Body of pancreas (tissue), 4 donors: ENCODE data around the gene NATD1. TPM values are rescaled to one million over a fixed set of nuclear protein-coding genes. Genes with fewer than 3 reads are reported as not detected.

Source experiments
- ATAC-seq: fragments of 150-250 bp; one replicate; pipeline ENCODE4 v1.9.1; 2016
- DNase-seq, 4 donors: peaks; one replicate each; pipeline ENCODE4 v3.0.0-alpha.2; 2019
- H3K27ac ChIP-seq, 4 donors: fragments of 200-600 bp; sonication (generic); 1 replicate in 3 of 4; 2 replicates in 1 of 4; pipeline versions ENCODE4 v1.5.1 to v1.6.1; 2016 to 2019; ENCODE audit warnings: mild to moderate bottlenecking in 1 of 4, mixed read lengths in 1 of 4, moderate library complexity in 1 of 4
- H3K27me3 ChIP-seq, 2 donors: fragments of 200-600 bp; sonication (generic); one replicate each; pipeline ENCODE4 v1.6.0; 2016; ENCODE audit warnings: mild to moderate bottlenecking in 1 of 2
- H3K36me3 ChIP-seq, 2 donors: fragments of 200-600 bp; sonication (generic); replicated peaks in 1 of 2; 2 replicates each; pipeline ENCODE4 v1.5.1; 2016; ENCODE audit warnings: low read depth in 2 of 2; ENCODE audit not compliant: insufficient read depth in 1 of 2
- H3K4me1 ChIP-seq: fragments of 200-600 bp; sonication (generic); one replicate; pipeline ENCODE4 v1.6.0; 2016
- H3K4me3 ChIP-seq, 2 donors: fragments of 200-600 bp; sonication (generic); 1 replicate in 1 of 2; 2 replicates in 1 of 2; pipeline ENCODE4 v1.5.1; 2016 to 2019
- H3K9me3 ChIP-seq, 3 donors: fragments of 200-600 bp; sonication (generic); 1 replicate in 2 of 3; 2 replicates in 1 of 3; pipeline ENCODE4 v1.5.1; 2016
- POLR2A ChIP-seq, 3 donors: fragments of 450-650 bp; IDR thresholded peaks; one replicate each; pipeline ENCODE4 v1.6.1; 2016; ENCODE audit warnings: antibody characterized with exemption in 3 of 3, mild to moderate bottlenecking in 2 of 3
- WGBS, 2 donors: methylation state at CpG; one replicate each; pipeline ENCODE4 v1.1.5; 2017; 5-methylcytosine and 5-hydroxymethylcytosine counted together
- intact Hi-C: fragments of 100-400 bp; cut with DNase I; formaldehyde crosslinking; loops from one replicate; pipeline ENCODE4 v1.15.1; 2023
- total RNA-seq, 2 donors: library from RNA; depleted of rRNA; stranded (reverse); fragments of >200 nt; gene quantifications; one replicate each; pipeline ENCODE4 v1.1.0, GENCODE V29; 2016
- TF ChIP-seq, protein P1 (sequence below), 7 experiments: fragments of 450-650 bp in 4 of 7; fragments of 200-600 bp in 3 of 7; sonication (generic) in 3 of 7; IDR thresholded peaks; one replicate each; pipeline ENCODE4 v1.5.1; 2016 to 2019; ENCODE audit warnings: antibody characterized with exemption in 7 of 7

Gene NATD1
- total RNA-seq, 2 donors from 2014 or later = 2.6 to 7.0 TPM

DNA sequence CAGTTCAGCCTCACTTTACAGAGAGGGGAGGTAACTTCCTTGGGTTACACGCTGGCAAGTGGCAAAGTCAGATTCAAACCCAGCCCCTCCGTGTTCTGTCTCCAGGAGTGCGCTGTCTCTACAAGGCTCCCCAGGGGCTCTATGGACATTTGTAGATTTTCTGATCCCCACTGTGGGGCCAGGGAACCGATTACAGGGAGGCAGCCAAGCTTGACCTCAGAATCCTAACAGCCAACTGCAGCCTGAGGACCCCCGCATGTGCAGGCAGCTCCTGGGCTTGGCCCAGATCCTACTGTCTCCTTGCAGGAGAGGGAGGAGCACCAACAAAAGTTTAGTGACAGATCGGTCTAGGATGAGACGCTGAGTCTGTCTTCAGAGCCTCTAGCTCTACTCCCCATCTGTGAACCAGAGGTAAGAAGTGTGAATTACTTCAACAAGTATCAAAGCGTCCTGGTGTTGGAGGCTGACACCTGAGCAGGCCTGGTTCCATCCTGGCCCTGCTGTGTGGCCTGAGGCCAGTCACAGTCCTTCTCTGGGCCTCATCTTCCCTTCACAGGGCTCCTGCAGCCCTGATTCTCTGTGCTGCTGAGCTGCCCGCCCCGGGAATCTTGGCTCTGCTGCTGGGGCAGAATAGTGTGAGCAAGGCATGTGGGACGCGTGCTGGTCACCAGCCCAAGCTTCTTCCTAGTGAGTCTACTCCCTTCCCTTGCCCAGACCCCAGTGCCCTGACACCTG is 9.2 kb upstream of the NATD1 start:
- Histone ChIP-seq H3K4me1 (no peaks in the 10 kb centered on the region), H3K27ac (no peak overlapping the region), H3K27me3 (no peaks in the 10 kb centered on the region), H3K9me3 (no peaks in the 10 kb centered on the region), H3K36me3 (no peaks in the 10 kb centered on the region), H3K4me3 (no peak overlapping the region)
- ATAC-seq (no peak), DNase-seq (no peak)
- 70 to 72% methylated on average over 7 to 12 of the region's 12 CpGs for WGBS, 2 donors
- intact Hi-C loops = no loop called here
- TF ChIP-seq, protein P1, sequence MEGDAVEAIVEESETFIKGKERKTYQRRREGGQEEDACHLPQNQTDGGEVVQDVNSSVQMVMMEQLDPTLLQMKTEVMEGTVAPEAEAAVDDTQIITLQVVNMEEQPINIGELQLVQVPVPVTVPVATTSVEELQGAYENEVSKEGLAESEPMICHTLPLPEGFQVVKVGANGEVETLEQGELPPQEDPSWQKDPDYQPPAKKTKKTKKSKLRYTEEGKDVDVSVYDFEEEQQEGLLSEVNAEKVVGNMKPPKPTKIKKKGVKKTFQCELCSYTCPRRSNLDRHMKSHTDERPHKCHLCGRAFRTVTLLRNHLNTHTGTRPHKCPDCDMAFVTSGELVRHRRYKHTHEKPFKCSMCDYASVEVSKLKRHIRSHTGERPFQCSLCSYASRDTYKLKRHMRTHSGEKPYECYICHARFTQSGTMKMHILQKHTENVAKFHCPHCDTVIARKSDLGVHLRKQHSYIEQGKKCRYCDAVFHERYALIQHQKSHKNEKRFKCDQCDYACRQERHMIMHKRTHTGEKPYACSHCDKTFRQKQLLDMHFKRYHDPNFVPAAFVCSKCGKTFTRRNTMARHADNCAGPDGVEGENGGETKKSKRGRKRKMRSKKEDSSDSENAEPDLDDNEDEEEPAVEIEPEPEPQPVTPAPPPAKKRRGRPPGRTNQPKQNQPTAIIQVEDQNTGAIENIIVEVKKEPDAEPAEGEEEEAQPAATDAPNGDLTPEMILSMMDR (IDR thresholded peaks at IDR 0.05) = no peak
- TF ChIP-seq POLR2A (IDR thresholded peaks at IDR 0.05) = no peak

DNA sequence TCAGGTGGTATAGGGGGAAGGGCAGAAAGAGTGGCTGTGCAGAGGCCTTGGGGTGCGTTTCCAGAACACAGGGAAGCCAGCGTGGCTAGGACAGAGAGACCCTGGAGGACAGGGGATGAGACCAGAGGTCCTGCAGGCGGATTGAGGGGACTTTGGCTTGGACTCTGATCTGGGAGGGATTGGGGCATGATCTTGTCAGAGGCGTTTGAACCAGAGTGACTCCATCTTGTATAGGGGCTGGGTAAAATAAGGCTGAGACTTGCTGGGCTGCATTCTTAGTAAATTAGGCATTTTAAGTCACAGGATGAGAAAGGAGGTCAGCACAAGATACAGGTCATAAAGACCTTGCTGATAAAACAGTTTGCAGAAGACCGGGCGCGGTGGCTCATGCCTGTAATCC is 5.4 kb upstream of the NATD1 start:
- Histone ChIP-seq H3K9me3 (no peaks in the 10 kb centered on the region), H3K4me1 (peaks cover 6% of the 10 kb centered on the region), H3K27me3 (no peaks in the 10 kb centered on the region), H3K27ac (no peak overlapping the region), H3K4me3 (no peak overlapping the region), H3K36me3 (no peaks in the 10 kb centered on the region)
- TF ChIP-seq, protein P1 (IDR thresholded peaks at IDR 0.05) = no peak
- TF ChIP-seq POLR2A (IDR thresholded peaks at IDR 0.05) = no peak
- intact Hi-C loops = no loop called here
- WGBS, 2 donors = 71 to 88% methylated on average over 6 to 7 of the region's 7 CpGs
- DNase-seq (no peak), ATAC-seq (no peak)

DNA sequence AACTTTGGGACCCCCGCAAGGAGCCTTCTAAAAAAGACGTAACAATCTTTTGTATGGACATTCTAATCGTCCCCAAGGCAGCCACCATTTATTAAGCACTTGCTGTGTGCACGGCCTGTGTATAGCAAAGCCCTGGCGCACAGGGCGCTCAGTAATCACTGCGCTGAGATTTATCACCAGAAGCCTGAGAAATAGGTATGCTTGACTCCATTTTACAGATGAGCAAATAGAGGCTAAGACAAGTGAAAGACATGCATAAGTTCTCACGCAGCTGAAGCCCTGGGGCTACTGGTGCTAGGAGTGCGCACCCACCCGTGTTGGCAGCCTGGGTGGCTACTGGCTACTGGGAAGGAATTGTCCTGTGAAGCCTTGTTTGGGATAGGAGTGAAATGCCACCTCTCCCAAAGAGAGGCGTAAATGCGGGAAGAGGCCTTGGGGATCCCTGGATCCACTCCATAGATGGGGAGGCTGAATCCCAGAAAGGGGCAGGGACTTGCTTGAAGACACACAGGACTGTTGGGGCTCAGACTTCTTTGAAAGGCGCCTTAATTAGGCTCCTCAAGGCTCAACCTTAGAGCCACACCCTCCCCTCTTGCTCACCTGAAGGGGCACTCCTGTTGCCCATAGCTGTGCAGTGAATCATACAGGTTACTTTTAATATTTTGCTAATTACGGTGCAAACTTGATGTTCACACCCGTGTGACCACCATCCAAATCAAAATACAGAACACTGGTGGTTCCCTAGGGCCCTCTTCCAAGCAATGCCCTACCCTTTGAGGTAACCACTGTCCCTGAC is 634 bp upstream of the NATD1 start:
- no peaks in the 10 kb centered on the region for H3K36me3 ChIP-seq
- TF ChIP-seq, protein P1 (IDR thresholded peaks at IDR 0.05) = no peak
- TF ChIP-seq POLR2A (IDR thresholded peaks at IDR 0.05) = no peak
- peaks cover 23% of the 10 kb centered on the region for H3K4me1 ChIP-seq
- peak; percentile 3 for ATAC-seq
- H3K27me3 ChIP-seq = no peaks in the 10 kb centered on the region
- H3K27ac ChIP-seq = peak overlapping the region; percentile 56 to 76 (median 65)
- no peaks in the 10 kb centered on the region for H3K9me3 ChIP-seq
- 33 to 45% methylated on average over 12 to 15 of the region's 15 CpGs for WGBS, 2 donors
- DNase-seq = no peak
- intact Hi-C loops = no loop called here
- H3K4me3 ChIP-seq = peak overlapping the region in 1 of 2 donors; percentile 20

DNA sequence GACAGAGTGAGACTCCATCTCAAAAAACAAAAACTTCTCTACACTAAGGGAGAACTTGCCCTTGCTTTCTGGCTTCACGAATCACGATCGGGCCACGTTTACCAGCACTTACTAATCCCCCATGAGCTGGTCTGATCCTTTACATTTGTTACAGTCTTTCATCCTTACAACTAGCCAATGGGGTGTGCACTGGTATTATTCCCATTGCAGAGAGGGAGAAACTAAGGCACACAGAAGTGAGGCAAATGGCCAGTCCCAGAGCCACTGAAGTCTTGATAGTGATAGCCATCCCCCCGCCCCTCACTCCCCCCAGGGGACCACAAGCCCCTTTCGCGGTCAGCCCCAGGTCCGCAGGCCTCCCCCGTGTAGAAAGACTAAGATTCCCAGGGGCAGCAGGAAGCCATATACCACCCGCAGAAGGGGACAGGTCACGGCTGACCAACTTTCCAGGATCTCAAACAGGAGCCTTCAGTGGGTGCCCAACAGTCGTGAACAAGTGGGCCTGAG is 868 bp downstream of the NATD1 start:
- no peak for ATAC-seq
- Histone ChIP-seq H3K27ac (peak overlapping the region in 3 of 4 donors; percentile 63 to 76 (median 68)), H3K36me3 (no peaks in the 10 kb centered on the region), H3K4me1 (peaks cover 23% of the 10 kb centered on the region), H3K9me3 (no peaks in the 10 kb centered on the region), H3K27me3 (no peaks in the 10 kb centered on the region), H3K4me3 (peak overlapping the region in 1 of 2 donors; percentile 37)
- intact Hi-C loops = no loop called here
- WGBS, 2 donors = 13 to 14% methylated on average over 10 to 12 of the region's 12 CpGs
- no peak for DNase-seq
- TF ChIP-seq, protein P1 (IDR thresholded peaks at IDR 0.05) = no peak
- no peak for TF ChIP-seq POLR2A (IDR thresholded peaks at IDR 0.05)
